HCT116 (cell line): ENCODE measurements around the gene C22orf39. TPM values are rescaled to one million over a fixed set of nuclear protein-coding genes. Genes with fewer than 3 reads are reported as not detected.

ENCODE experiments used
- ATAC-seq: fragments of 200-7000 bp; cut with Tn5 transposase; 2 replicates; pipeline ENCODE4 v1.9.1; 2020; ENCODE audit warnings: mild to moderate bottlenecking, moderate library complexity
- BruUV-seq: library from RNA; stranded (reverse); fragments of 400-500 nt; replicated peaks from 2 replicates; lab custom pipeline; 2021; lab: Mats Ljungman, UMichigan
- CTCF ChIA-PET: fragments of 300-600 bp; sonication (Branson Sonifier 250); formaldehyde crosslinking; loops from one replicate; lab custom pipeline; 2021; ENCODE audit warnings: antibody characterized with exemption; lab: Charles Lee
- POLR2A ChIA-PET: fragments of 300-600, 350-600 bp; sonication (Branson Sonifier 250); formaldehyde crosslinking; loops from one replicate; lab custom pipeline; 2021; ENCODE audit warnings: antibody characterized with exemption; lab: Charles Lee
- RAD21 ChIA-PET, 2 experiments: fragments of 300-600 bp; sonication (Branson Sonifier 250); formaldehyde crosslinking; loops; one replicate each; lab custom pipeline; 2023; ENCODE audit warnings: low total read pairs in 2 of 2; ENCODE audit not compliant: uncharacterized antibody in 2 of 2, unreplicated experiment in 2 of 2, low non-redundant PET in 1 of 2; lab: Charles Lee
- DNase-seq: peaks from one replicate; pipeline ENCODE4 v3.0.0-alpha.2; 2010; ENCODE audit warnings: low read depth, low spot score
- H2AFZ ChIP-seq: fragments of 200-600 bp; shearing (Covaris generic), sonication (generic); 2 replicates; pipeline ENCODE4 v1.6.1; 2017; ENCODE audit warnings: low read depth, mixed run types, mixed read lengths, antibody characterized with exemption, low read length; ENCODE audit not compliant: poor library complexity, severe bottlenecking
- H3K27ac ChIP-seq: 2 replicates; pipeline ENCODE4 v1.5.1; 2012; ENCODE audit warnings: low read depth, low read length
- H3K27me3 ChIP-seq: fragments of 200-600 bp; sonication (generic); 2 replicates; pipeline ENCODE4 v1.6.1; 2016; ENCODE audit warnings: mixed run types, low read length, mixed read lengths; ENCODE audit not compliant: insufficient read depth
- H3K36me3 ChIP-seq, 2 experiments: fragments of 200-500 bp in 1 of 2; fragments of 200-600 bp in 1 of 2; sonication (Bioruptor generic) in 1 of 2; sonication (generic) in 1 of 2; 2 replicates each; pipeline versions ENCODE4 v1.5.1 to v1.6.1; 2014 to 2016; ENCODE audit warnings: low read length in 2 of 2, inconsistent platforms in 1 of 2, mixed read lengths in 1 of 2, mixed run types in 1 of 2; ENCODE audit not compliant: insufficient read depth in 2 of 2, control insufficient read depth in 1 of 2
- H3K4me1 ChIP-seq, 2 experiments: fragments of 200-600 bp in 1 of 2; sonication (generic) in 1 of 2; 2 replicates each; pipeline versions ENCODE4 v1.5.1 to v1.6.1; 2012 to 2017; ENCODE audit warnings: low read length in 2 of 2, inconsistent platforms in 1 of 2, mild to moderate bottlenecking in 1 of 2, mixed read lengths in 1 of 2, mixed run types in 1 of 2, moderate library complexity in 1 of 2; ENCODE audit not compliant: insufficient read depth in 2 of 2, control insufficient read depth in 1 of 2
- H3K4me2 ChIP-seq: fragments of 200-600 bp; sonication (generic); 2 replicates; pipeline ENCODE4 v1.6.1; 2017; ENCODE audit warnings: mixed run types, low read length, mixed read lengths
- H3K4me3 ChIP-seq, 2 experiments: fragments of 200-600 bp in 1 of 2; sonication (generic) in 1 of 2; replicated peaks in 1 of 2; 2 replicates each; pipeline ENCODE4 v1.5.1; 2011 to 2016; ENCODE audit warnings: low read length in 2 of 2, control low read depth in 1 of 2, low read depth in 1 of 2, mild to moderate bottlenecking in 1 of 2, mixed read lengths in 1 of 2, mixed run types in 1 of 2
- H3K79me2 ChIP-seq: fragments of 200-600 bp; sonication (generic); 2 replicates; pipeline ENCODE4 v1.6.1; 2017; ENCODE audit warnings: mild to moderate bottlenecking, mixed run types, low read length, moderate library complexity, mixed read lengths; ENCODE audit not compliant: insufficient read depth
- H3K9ac ChIP-seq: fragments of 200-600 bp; sonication (generic); 2 replicates; pipeline ENCODE4 v1.6.1; 2016; ENCODE audit warnings: low read length, mixed read lengths
- H3K9me2 ChIP-seq: fragments of 200-600 bp; sonication (generic), shearing (Covaris generic); 2 replicates; pipeline ENCODE4 v1.6.1; 2017; ENCODE audit warnings: mixed run types, mild to moderate bottlenecking, moderate library complexity; ENCODE audit not compliant: insufficient read depth
- H3K9me3 ChIP-seq, 2 experiments: fragments of 200-500 bp in 1 of 2; fragments of 200-600 bp in 1 of 2; sonication (Bioruptor generic) in 1 of 2; sonication (generic) in 1 of 2; 2 replicates each; pipeline ENCODE4 v1.6.1; 2014 to 2017; ENCODE audit warnings: low read length in 2 of 2, mixed read lengths in 2 of 2, inconsistent platforms in 1 of 2, low read depth in 1 of 2, mild to moderate bottlenecking in 1 of 2, mixed run types in 1 of 2, moderate library complexity in 1 of 2; ENCODE audit not compliant: control insufficient read depth in 1 of 2, insufficient read depth in 1 of 2
- H4K20me1 ChIP-seq: fragments of 200-600 bp; sonication (generic), shearing (Covaris generic); 2 replicates; pipeline ENCODE4 v1.6.1; 2017; ENCODE audit warnings: mixed run types, mild to moderate bottlenecking, moderate library complexity; ENCODE audit not compliant: insufficient read depth
- ELF1 ChIP-seq: IDR thresholded peaks from 2 replicates; pipeline ENCODE4 v1.6.1; 2012; ENCODE audit warnings: low read depth, borderline replicate concordance
- EZH2phosphoT487 ChIP-seq: fragments of 200-600 bp; IDR thresholded peaks from 2 replicates; pipeline ENCODE4 v1.6.1; 2018; ENCODE audit warnings: antibody characterized with exemption, borderline replicate concordance
- JUND ChIP-seq: IDR thresholded peaks from 2 replicates; pipeline ENCODE4 v1.6.1; 2012
- POLR2AphosphoS5 ChIP-seq: IDR thresholded peaks from 2 replicates; pipeline ENCODE4 v1.6.1; 2011; ENCODE audit warnings: mild to moderate bottlenecking, low read depth, low read length, moderate library complexity
- REST ChIP-seq: IDR thresholded peaks from 2 replicates; pipeline ENCODE4 v1.6.1; 2012; ENCODE audit warnings: low read depth
- SP1 ChIP-seq: IDR thresholded peaks from 2 replicates; pipeline ENCODE4 v1.6.1; 2012; ENCODE audit warnings: low read depth
- ZFX ChIP-seq: fragments of 450-650 bp; IDR thresholded peaks from 2 replicates; pipeline ENCODE4 v1.6.1; 2017
- intact Hi-C: fragments of 100-400 bp; cut with micrococcal nuclease; formaldehyde crosslinking; loops from 2 replicates; pipeline ENCODE4 v1.10.0; 2022
- total RNA-seq: library from RNA; stranded (reverse); gene quantifications from one replicate; pipeline ENCODE4 v1.2.1, GENCODE V29; 2021; ENCODE audit not compliant: unreplicated experiment
- TF ChIP-seq, protein P1 (sequence below): IDR thresholded peaks from 2 replicates; pipeline ENCODE4 v1.6.1; 2011; ENCODE audit warnings: mild to moderate bottlenecking, low read length, moderate library complexity; ENCODE audit not compliant: insufficient replicate concordance; ENCODE audit errors: extremely low read depth

Gene C22orf39
- total RNA-seq, 1 experiment from 2014 or later, result 17.7 TPM

GRCh38 chr22:19398206-19398605 lies 49.3 kb downstream of the C22orf39 start:
- ATAC-seq (no peak), DNase-seq (no peak)
- Histone ChIP-seq H3K9me2 (no peaks in the 10 kb centered on the region), H3K27me3 (no peaks in the 10 kb centered on the region), H3K9ac (no peak overlapping the region), H3K9me3 (no peaks in the 10 kb centered on the region), H2AFZ (no peak overlapping the region), H3K79me2 (no peaks in the 10 kb centered on the region), H3K36me3 (peaks cover 17 to 27% of the 10 kb centered on the region in 2 experiments; a peak in 3 of 4 replicates), H4K20me1 (no peaks in the 10 kb centered on the region), H3K4me3 (no peak overlapping the region), H3K4me1 (no peaks in the 10 kb centered on the region), H3K27ac (no peak overlapping the region), H3K4me2 (no peak overlapping the region)
- ChIA-PET POLR2A (no interaction called here), CTCF (no interaction called here), RAD21 (no interaction called here)
- TF ChIP-seq EZH2phosphoT487 (no peak), JUND (no peak), REST (no peak), ZFX (no peak), SP1 (no peak), POLR2AphosphoS5 (no peak), ELF1 (no peak)
- TF ChIP-seq, protein P1, sequence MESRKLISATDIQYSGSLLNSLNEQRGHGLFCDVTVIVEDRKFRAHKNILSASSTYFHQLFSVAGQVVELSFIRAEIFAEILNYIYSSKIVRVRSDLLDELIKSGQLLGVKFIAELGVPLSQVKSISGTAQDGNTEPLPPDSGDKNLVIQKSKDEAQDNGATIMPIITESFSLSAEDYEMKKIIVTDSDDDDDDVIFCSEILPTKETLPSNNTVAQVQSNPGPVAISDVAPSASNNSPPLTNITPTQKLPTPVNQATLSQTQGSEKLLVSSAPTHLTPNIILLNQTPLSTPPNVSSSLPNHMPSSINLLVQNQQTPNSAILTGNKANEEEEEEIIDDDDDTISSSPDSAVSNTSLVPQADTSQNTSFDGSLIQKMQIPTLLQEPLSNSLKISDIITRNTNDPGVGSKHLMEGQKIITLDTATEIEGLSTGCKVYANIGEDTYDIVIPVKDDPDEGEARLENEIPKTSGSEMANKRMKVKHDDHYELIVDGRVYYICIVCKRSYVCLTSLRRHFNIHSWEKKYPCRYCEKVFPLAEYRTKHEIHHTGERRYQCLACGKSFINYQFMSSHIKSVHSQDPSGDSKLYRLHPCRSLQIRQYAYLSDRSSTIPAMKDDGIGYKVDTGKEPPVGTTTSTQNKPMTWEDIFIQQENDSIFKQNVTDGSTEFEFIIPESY, result no peak
- no TSS peak for BruUV-seq
- intact Hi-C loops, result no loop called here
